Loucy (cell line): ENCODE data around the gene ARHGDIB.

ENCODE experiments used
- H2AFZ ChIP-seq: fragments of 200-600 bp; sonication (generic); 2 replicates; pipeline ENCODE4 v1.6.0; 2016; ENCODE audit warnings: antibody characterized with exemption, mild to moderate bottlenecking, low read length, moderate library complexity
- H3F3A ChIP-seq: fragments of 200-600 bp; 2 replicates; pipeline ENCODE4 v1.6.0; 2016; ENCODE audit warnings: antibody characterized with exemption, low read depth, mild to moderate bottlenecking
- H3K27me3 ChIP-seq: fragments of 200-600 bp; sonication (generic); 2 replicates; pipeline ENCODE4 v1.6.1; 2014; ENCODE audit warnings: low read length, mild to moderate bottlenecking; ENCODE audit not compliant: insufficient read depth, poor library complexity, severe bottlenecking
- H3K36me3 ChIP-seq: fragments of 200-600 bp; sonication (generic); 2 replicates; pipeline ENCODE4 v1.6.1; 2016; ENCODE audit warnings: low read length; ENCODE audit not compliant: insufficient read depth
- H3K4me1 ChIP-seq: fragments of 200-600 bp; sonication (generic); 2 replicates; pipeline ENCODE4 v1.5.1; 2014; ENCODE audit warnings: low read length, mild to moderate bottlenecking; ENCODE audit not compliant: insufficient read depth, poor library complexity, severe bottlenecking
- H3K4me2 ChIP-seq: fragments of 200-600 bp; sonication (generic); 2 replicates; pipeline ENCODE4 v1.6.0; 2014; ENCODE audit warnings: antibody characterized with exemption, low read length, low read depth, mild to moderate bottlenecking; ENCODE audit not compliant: poor library complexity, severe bottlenecking
- H3K4me3 ChIP-seq: fragments of 200-600 bp; sonication (generic); 2 replicates; pipeline ENCODE4 v1.5.1; 2014; ENCODE audit warnings: low read length, mild to moderate bottlenecking, mixed read lengths; ENCODE audit not compliant: poor library complexity, severe bottlenecking
- H3K79me2 ChIP-seq: fragments of 200-600 bp; sonication (generic); 2 replicates; pipeline ENCODE4 v1.6.1; 2014; ENCODE audit warnings: low read length; ENCODE audit not compliant: insufficient read depth
- H3K9ac ChIP-seq: fragments of 200-600 bp; sonication (generic); 2 replicates; pipeline ENCODE4 v1.6.0; 2014; ENCODE audit warnings: mild to moderate bottlenecking, low read depth, low read length, moderate library complexity; ENCODE audit not compliant: poor library complexity, severe bottlenecking
- H3K9me2 ChIP-seq: fragments of 200-600 bp; sonication (generic); replicated peaks from 2 replicates; pipeline ENCODE4 v1.6.1; 2016; ENCODE audit warnings: low read depth, low read length, mixed read lengths
- H3K9me3 ChIP-seq: fragments of 200-600 bp; sonication (generic); 2 replicates; pipeline ENCODE4 v1.6.1; 2014; ENCODE audit warnings: mild to moderate bottlenecking, antibody characterized with exemption, low read length, low read depth; ENCODE audit not compliant: insufficient read depth
- H4K20me1 ChIP-seq: fragments of 200-600 bp; sonication (generic); 2 replicates; pipeline ENCODE4 v1.6.0; 2014; ENCODE audit warnings: antibody characterized with exemption, low read length, mild to moderate bottlenecking; ENCODE audit not compliant: insufficient read depth, poor library complexity, severe bottlenecking
- EZH2phosphoT487 ChIP-seq: fragments of 200-600 bp; IDR thresholded peaks from 2 replicates; pipeline ENCODE4 v1.6.1; 2018; ENCODE audit warnings: antibody characterized with exemption, mild to moderate bottlenecking, moderate library complexity, borderline replicate concordance
- TF ChIP-seq, protein P1 (sequence below): fragments of 200-600 bp; sonication (generic); conservative IDR thresholded peaks from 2 replicates; pipeline ENCODE4 v1.5.1; 2014; ENCODE audit warnings: mild to moderate bottlenecking, antibody characterized with exemption, low read length

The ARHGDIB gene

DNA sequence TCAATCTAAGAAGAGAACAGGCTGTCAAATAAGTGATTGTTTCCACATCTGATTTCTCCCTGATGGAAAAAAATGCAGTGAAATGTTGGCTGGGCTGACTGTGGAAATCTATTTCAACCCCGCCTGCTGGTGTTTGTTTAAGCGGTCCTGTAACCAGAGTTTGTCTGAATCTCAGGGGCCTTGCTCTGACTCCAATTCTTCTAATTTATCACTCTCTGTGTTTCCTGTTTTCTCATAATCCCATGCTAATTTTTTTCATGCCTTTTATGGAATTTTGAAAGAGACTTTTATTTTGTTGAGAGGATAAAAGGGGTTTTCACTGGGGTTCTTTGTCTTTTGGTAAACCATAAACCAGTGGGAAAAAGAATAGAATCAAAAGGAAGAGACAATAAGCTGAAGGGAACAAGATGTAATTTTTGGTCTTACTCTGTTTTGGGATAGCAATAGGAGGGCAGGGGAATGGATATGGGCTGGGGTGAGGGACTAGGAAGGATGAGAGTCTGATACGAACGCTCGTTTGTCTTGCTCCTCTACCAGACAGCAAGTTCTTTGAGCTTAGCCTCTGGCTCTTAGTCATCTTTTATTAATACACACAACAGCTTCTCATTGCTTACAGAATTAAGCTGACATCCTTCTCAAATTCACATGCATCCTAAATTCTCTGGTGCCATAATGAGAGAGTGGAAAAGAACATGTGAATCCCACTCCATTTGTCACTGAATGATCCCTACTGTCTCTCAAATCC lies 67.7 kb downstream of the ARHGDIB start:
- H4K20me1 ChIP-seq, result no peaks in the 10 kb centered on the region
- no peaks in the 10 kb centered on the region for H3K4me1 ChIP-seq
- H3K27me3 ChIP-seq, result no peaks in the 10 kb centered on the region
- H3K4me2 ChIP-seq, result no peak overlapping the region
- TF ChIP-seq, protein P1, sequence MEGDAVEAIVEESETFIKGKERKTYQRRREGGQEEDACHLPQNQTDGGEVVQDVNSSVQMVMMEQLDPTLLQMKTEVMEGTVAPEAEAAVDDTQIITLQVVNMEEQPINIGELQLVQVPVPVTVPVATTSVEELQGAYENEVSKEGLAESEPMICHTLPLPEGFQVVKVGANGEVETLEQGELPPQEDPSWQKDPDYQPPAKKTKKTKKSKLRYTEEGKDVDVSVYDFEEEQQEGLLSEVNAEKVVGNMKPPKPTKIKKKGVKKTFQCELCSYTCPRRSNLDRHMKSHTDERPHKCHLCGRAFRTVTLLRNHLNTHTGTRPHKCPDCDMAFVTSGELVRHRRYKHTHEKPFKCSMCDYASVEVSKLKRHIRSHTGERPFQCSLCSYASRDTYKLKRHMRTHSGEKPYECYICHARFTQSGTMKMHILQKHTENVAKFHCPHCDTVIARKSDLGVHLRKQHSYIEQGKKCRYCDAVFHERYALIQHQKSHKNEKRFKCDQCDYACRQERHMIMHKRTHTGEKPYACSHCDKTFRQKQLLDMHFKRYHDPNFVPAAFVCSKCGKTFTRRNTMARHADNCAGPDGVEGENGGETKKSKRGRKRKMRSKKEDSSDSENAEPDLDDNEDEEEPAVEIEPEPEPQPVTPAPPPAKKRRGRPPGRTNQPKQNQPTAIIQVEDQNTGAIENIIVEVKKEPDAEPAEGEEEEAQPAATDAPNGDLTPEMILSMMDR, result no peak
- TF ChIP-seq EZH2phosphoT487, result no peak
- H3K36me3 ChIP-seq, result no peaks in the 10 kb centered on the region
- no peaks in the 10 kb centered on the region for H3K9me2 ChIP-seq
- H2AFZ ChIP-seq, result no peak overlapping the region
- no peaks in the 10 kb centered on the region for H3K79me2 ChIP-seq
- no peaks in the 10 kb centered on the region for H3F3A ChIP-seq
- no peak overlapping the region for H3K9ac ChIP-seq
- no peak overlapping the region for H3K4me3 ChIP-seq
- no peaks in the 10 kb centered on the region for H3K9me3 ChIP-seq

DNA sequence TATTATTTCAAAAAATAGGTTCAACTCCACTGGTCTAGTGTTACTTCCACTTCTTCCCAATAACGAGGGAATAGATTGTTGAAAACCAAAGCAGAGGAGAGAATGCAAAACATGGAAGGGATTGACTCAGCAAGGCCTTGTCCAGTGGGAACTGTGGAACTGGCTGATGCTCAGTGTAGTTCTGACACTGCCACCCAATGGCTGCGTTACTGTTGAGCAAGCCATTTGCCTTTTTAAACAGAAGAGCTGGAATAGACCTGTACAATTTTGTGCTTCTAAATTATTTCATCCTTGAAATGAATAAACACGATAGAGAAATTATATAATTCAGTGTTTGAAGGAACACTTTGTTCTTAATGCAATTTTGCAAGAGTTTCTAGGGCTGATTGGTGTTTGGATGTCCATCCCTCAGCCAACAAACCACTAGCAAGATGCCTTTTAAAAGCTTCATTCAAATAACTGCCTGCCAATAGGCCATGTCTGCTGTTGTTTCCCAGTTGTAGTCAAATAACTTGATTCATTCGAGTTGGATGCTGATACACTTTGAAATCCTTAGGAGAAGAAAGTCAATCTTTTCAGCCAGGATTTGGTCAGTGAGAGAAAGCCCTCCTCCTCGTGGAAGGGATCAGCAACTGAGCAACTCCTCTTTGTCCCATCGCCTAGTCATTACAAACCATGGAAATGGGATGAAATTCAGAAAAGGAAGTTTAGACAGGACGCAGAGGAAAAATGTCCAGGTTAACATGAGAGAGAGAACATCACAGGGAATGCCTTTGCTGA lies 68.5 kb downstream of the ARHGDIB start:
- Histone ChIP-seq H3K36me3 (no peaks in the 10 kb centered on the region), H3K4me1 (no peaks in the 10 kb centered on the region), H3K9me3 (no peaks in the 10 kb centered on the region), H3K4me3 (no peak overlapping the region), H3K9ac (no peak overlapping the region), H3K27me3 (no peaks in the 10 kb centered on the region), H2AFZ (no peak overlapping the region), H3F3A (no peaks in the 10 kb centered on the region), H3K4me2 (no peak overlapping the region), H3K79me2 (no peaks in the 10 kb centered on the region), H3K9me2 (no peaks in the 10 kb centered on the region), H4K20me1 (no peaks in the 10 kb centered on the region)
- TF ChIP-seq, protein P1, result peak; percentile 60
- TF ChIP-seq EZH2phosphoT487, result no peak
